H1 (cell line): ENCODE results near the gene CLDN8. TPM values are rescaled to one million over a fixed set of nuclear protein-coding genes. Genes with fewer than 3 reads are reported as not detected.

Experiments
- CTCF ChIA-PET: fragments of 300-600 bp; sonication (Branson Sonifier 250); formaldehyde crosslinking; loops from one replicate; lab custom pipeline; 2021; ENCODE audit not compliant: partially characterized antibody; lab: Charles Lee
- POLR2A ChIA-PET: fragments of 300-600 bp; sonication (Branson Sonifier 250); formaldehyde crosslinking; loops from one replicate; lab custom pipeline; 2021; ENCODE audit warnings: inconsistent platforms; ENCODE audit not compliant: partially characterized antibody; lab: Charles Lee
- DNase-seq, 2 experiments: peaks; one replicate each; pipeline versions ENCODE4 v3.0.0 to v3.0.0-alpha.2; 2010 to 2022; ENCODE audit warnings: low spot score in 2 of 2, low read depth in 1 of 2, mixed read lengths in 1 of 2
- FAIRE-seq: peaks from 2 replicates; lab custom pipeline; 2011; peaks lifted over from hg19 to GRCh38; lab: Jason Lieb, UNC
- H2AFZ ChIP-seq: 2 replicates; pipeline ENCODE4 v1.8.1; 2012; ENCODE audit warnings: low read length, inconsistent platforms
- H2AK5ac ChIP-seq: 2 replicates; pipeline ENCODE4 v1.6.1; 2013; ENCODE audit warnings: low read depth, low read length
- H2BK120ac ChIP-seq: replicated peaks from 2 replicates; pipeline ENCODE3; 2013; ENCODE audit warnings: low read depth, low read length, inconsistent platforms
- H2BK12ac ChIP-seq: 2 replicates; pipeline ENCODE4 v1.6.1; 2013; ENCODE audit warnings: low read depth, low read length
- H2BK15ac ChIP-seq: 2 replicates; pipeline ENCODE4 v1.6.1; 2013; ENCODE audit warnings: low read length
- H2BK20ac ChIP-seq: 2 replicates; pipeline ENCODE4 v1.6.1; 2013; ENCODE audit warnings: low read length
- H2BK5ac ChIP-seq: 2 replicates; pipeline ENCODE4 v1.6.1; 2013; ENCODE audit warnings: low read depth, low read length
- H3K14ac ChIP-seq: 2 replicates; pipeline ENCODE4 v1.6.1; 2013; ENCODE audit warnings: inconsistent platforms; ENCODE audit not compliant: insufficient read length
- H3K18ac ChIP-seq: 2 replicates; pipeline ENCODE4 v1.6.1; 2013; ENCODE audit warnings: low read length; ENCODE audit errors: extremely low read depth
- H3K23ac ChIP-seq: 2 replicates; pipeline ENCODE4 v1.6.1; 2013; ENCODE audit warnings: inconsistent platforms; ENCODE audit not compliant: insufficient read length
- H3K23me2 ChIP-seq: 2 replicates; pipeline ENCODE4 v1.6.1; 2013; ENCODE audit warnings: low read depth, low read length
- H3K27ac ChIP-seq: 2 replicates; pipeline ENCODE4 v1.6.1; 2011; ENCODE audit warnings: low read depth, low read length, inconsistent platforms
- H3K27me3 ChIP-seq, 4 experiments: replicated peaks in 1 of 4; 1 replicate in 1 of 4; 2 replicates in 3 of 4; pipeline versions ENCODE4 v1.6.1 to v1.8.1; 2011 to 2013; ENCODE audit warnings: low read length in 3 of 4, mild to moderate bottlenecking in 3 of 4, inconsistent platforms in 2 of 4, mixed read lengths in 2 of 4, moderate library complexity in 1 of 4; ENCODE audit not compliant: control insufficient read depth in 3 of 4, insufficient read depth in 3 of 4; ENCODE audit errors: extremely low read depth in 1 of 4
- H3K36me3 ChIP-seq, 4 experiments: 2 replicates each; pipeline versions ENCODE4 v1.6.1 to v1.8.1; 2011 to 2013; ENCODE audit warnings: mild to moderate bottlenecking in 4 of 4, low read length in 3 of 4, moderate library complexity in 2 of 4, control low read depth in 1 of 4, inconsistent platforms in 1 of 4; ENCODE audit not compliant: insufficient read depth in 4 of 4, control insufficient read depth in 2 of 4
- H3K4ac ChIP-seq: replicated peaks from 2 replicates; pipeline ENCODE3; 2013; ENCODE audit warnings: low read length, low read depth, mixed read lengths, inconsistent platforms; ENCODE audit not compliant: insufficient read length
- H3K4me1 ChIP-seq, 4 experiments: replicated peaks in 1 of 4; 1 replicate in 1 of 4; 2 replicates in 3 of 4; pipeline versions ENCODE4 v1.6.1 to v1.8.1; 2011 to 2013; ENCODE audit warnings: low read length in 3 of 4, inconsistent platforms in 2 of 4, mixed read lengths in 1 of 4; ENCODE audit not compliant: insufficient read depth in 4 of 4, control insufficient read depth in 3 of 4
- H3K4me2 ChIP-seq, 2 experiments: 2 replicates each; pipeline versions ENCODE4 v1.6.1 to v1.8.1; 2011 to 2013; ENCODE audit warnings: low read depth in 2 of 2, low read length in 2 of 2, control low read depth in 1 of 2, inconsistent platforms in 1 of 2, mild to moderate bottlenecking in 1 of 2; ENCODE audit not compliant: insufficient read depth in 1 of 2
- H3K4me3 ChIP-seq, 4 experiments: fragments of 200-600, 300-600 bp in 1 of 4; sonication (generic), shearing (Covaris generic), sonication (Bioruptor Twin) in 1 of 4; 2 replicates each; pipeline versions ENCODE4 v1.5.1 to v1.8.1; 2011 to 2016; ENCODE audit warnings: low read length in 4 of 4, low read depth in 3 of 4, control low read depth in 2 of 4, inconsistent platforms in 2 of 4, mild to moderate bottlenecking in 2 of 4, mixed read lengths in 1 of 4, moderate library complexity in 1 of 4; ENCODE audit not compliant: insufficient read depth in 2 of 4; ENCODE audit errors: extremely low read depth in 1 of 4
- H3K56ac ChIP-seq: replicated peaks from 2 replicates; pipeline ENCODE3; 2013; ENCODE audit warnings: low read depth, mild to moderate bottlenecking, mixed read lengths, low read length, inconsistent platforms; ENCODE audit not compliant: insufficient read length
- H3K79me1 ChIP-seq: 2 replicates; pipeline ENCODE4 v1.6.1; 2013; ENCODE audit warnings: low read depth, low read length, control low read depth
- H3K79me2 ChIP-seq, 2 experiments: 2 replicates each; pipeline versions ENCODE4 v1.6.1 to v1.8.1; 2012 to 2013; ENCODE audit warnings: low read length in 2 of 2, mild to moderate bottlenecking in 2 of 2, inconsistent platforms in 1 of 2; ENCODE audit not compliant: insufficient read depth in 2 of 2, control insufficient read depth in 1 of 2
- H3K9ac ChIP-seq, 4 experiments: replicated peaks in 1 of 4; 1 replicate in 1 of 4; 2 replicates in 3 of 4; pipeline versions ENCODE4 v1.6.1 to v1.8.1; 2011 to 2013; ENCODE audit warnings: low read depth in 3 of 4, low read length in 3 of 4, control low read depth in 2 of 4, mild to moderate bottlenecking in 2 of 4, moderate library complexity in 2 of 4, inconsistent platforms in 1 of 4; ENCODE audit errors: extremely low read depth in 1 of 4
- H3K9me3 ChIP-seq, 2 experiments: 2 replicates each; pipeline versions ENCODE4 v1.6.1 to v1.8.1; 2012 to 2013; ENCODE audit warnings: mild to moderate bottlenecking in 2 of 2, moderate library complexity in 2 of 2, control low read depth in 1 of 2, inconsistent platforms in 1 of 2, low read depth in 1 of 2, low read length in 1 of 2, mixed read lengths in 1 of 2; ENCODE audit not compliant: insufficient read depth in 2 of 2
- H4K20me1 ChIP-seq, 2 experiments: replicated peaks in 1 of 2; 2 replicates each; pipeline versions ENCODE3 to v1.8.1; 2011 to 2013; ENCODE audit warnings: inconsistent platforms in 2 of 2, low read length in 2 of 2, mild to moderate bottlenecking in 1 of 2; ENCODE audit not compliant: insufficient read depth in 2 of 2, control insufficient read depth in 1 of 2
- H4K5ac ChIP-seq: 2 replicates; pipeline ENCODE4 v1.6.1; 2013; ENCODE audit warnings: low read length, low read depth, mixed read lengths, inconsistent platforms; ENCODE audit not compliant: insufficient read length
- H4K8ac ChIP-seq: 2 replicates; pipeline ENCODE4 v1.8.0; 2013; ENCODE audit warnings: mild to moderate bottlenecking, moderate library complexity, low read length, inconsistent platforms; ENCODE audit not compliant: insufficient read depth; ENCODE audit errors: extremely low read depth
- H4K91ac ChIP-seq: replicated peaks from 2 replicates; pipeline ENCODE3; 2013; ENCODE audit warnings: low read length, mixed read lengths, inconsistent platforms; ENCODE audit not compliant: insufficient read length
- ASH2L ChIP-seq: fragments of 200-600, 300-600 bp; sonication (generic); IDR thresholded peaks from one replicate; pipeline ENCODE4 v1.7.1; 2017; ENCODE audit warnings: low read length
- ATF2 ChIP-seq: IDR thresholded peaks from 2 replicates; pipeline ENCODE4 v1.6.1; 2012; ENCODE audit warnings: low read length, inconsistent platforms
- BCL11A ChIP-seq, 2 experiments: IDR thresholded peaks; one replicate each; pipeline ENCODE4 v1.6.1; 2011; ENCODE audit warnings: low read depth in 2 of 2, low read length in 2 of 2, mild to moderate bottlenecking in 2 of 2
- CEBPB ChIP-seq: IDR thresholded peaks from 2 replicates; pipeline ENCODE4 v1.6.1; 2012; ENCODE audit warnings: low read depth, low read length
- FOSL1 ChIP-seq: IDR thresholded peaks from 2 replicates; pipeline ENCODE4 v1.6.1; 2011; ENCODE audit warnings: mild to moderate bottlenecking, low read depth, low read length, moderate library complexity; ENCODE audit not compliant: insufficient read depth
- KDM4A ChIP-seq: IDR thresholded peaks from one replicate; pipeline ENCODE4 v1.7.1; 2012; ENCODE audit warnings: low read depth, mild to moderate bottlenecking, moderate library complexity, low read length, inconsistent platforms; ENCODE audit not compliant: severe bottlenecking
- NRF1 ChIP-seq: IDR thresholded peaks from 2 replicates; pipeline ENCODE4 v1.6.1; 2011; ENCODE audit warnings: mild to moderate bottlenecking, low read depth, low read length, improper control_type of control experiment
- PHF8 ChIP-seq: fragments of 200-600 bp; sonication (generic); conservative IDR thresholded peaks from 2 replicates; pipeline ENCODE4 v1.7.1; 2012; ENCODE audit warnings: low read depth, mild to moderate bottlenecking, inconsistent platforms, low read length, moderate library complexity
- RFX5 ChIP-seq: IDR thresholded peaks from 2 replicates; pipeline ENCODE4 v1.6.1; 2011; ENCODE audit warnings: low read depth, low read length, improper control_type of control experiment, borderline replicate concordance
- SIN3A ChIP-seq, 2 experiments: IDR thresholded peaks in 1 of 2; conservative IDR thresholded peaks in 1 of 2; 2 replicates each; pipeline ENCODE4 v1.6.1; 2011 to 2012; ENCODE audit warnings: low read length in 2 of 2, improper control_type of control experiment in 1 of 2, low read depth in 1 of 2, mild to moderate bottlenecking in 1 of 2
- SP2 ChIP-seq: IDR thresholded peaks from 2 replicates; pipeline ENCODE4 v1.6.1; 2012; ENCODE audit warnings: mild to moderate bottlenecking, low read length, inconsistent platforms
- SP4 ChIP-seq: IDR thresholded peaks from 2 replicates; pipeline ENCODE4 v1.6.1; 2012; ENCODE audit warnings: low read length, inconsistent platforms
- TAF1 ChIP-seq: IDR thresholded peaks from 2 replicates; pipeline ENCODE4 v1.6.1; 2011; ENCODE audit warnings: mild to moderate bottlenecking, low read depth, low read length
- ZNF274 ChIP-seq: IDR thresholded peaks from 2 replicates; pipeline ENCODE4 v1.7.0; 2012; ENCODE audit warnings: low read length, borderline replicate concordance; ENCODE audit errors: extremely low read depth
- WGBS, 2 experiments: shearing (Covaris generic) in 1 of 2; methylation state at CpG; one replicate each; pipeline versions ENCODE4 v1.1.6 to v1.1.7; 2013 to 2015; ENCODE audit warnings: low lambda C conversion rate in 2 of 2, mixed read lengths in 2 of 2, inconsistent platforms in 1 of 2, low coverage in 1 of 2, missing lambda C conversion rate in 1 of 2; ENCODE audit not compliant: insufficient replicate concordance in 2 of 2, insufficient coverage in 1 of 2, insufficient read length in 1 of 2; ENCODE audit errors: extremely low coverage in 1 of 2, missing lambda C conversion rate in 1 of 2; 5-methylcytosine and 5-hydroxymethylcytosine counted together
- polyA plus RNA-seq, 7 experiments: library from polyadenylated mRNA; depleted of rRNA in 3 of 7; stranded (reverse) in 5 of 7; unstranded in 2 of 7; fragments of >200 nt in 5 of 7; fragments of 200-250 nt in 2 of 7; gene quantifications; 1 replicate in 5 of 7; 2 replicates in 1 of 7; 4 replicates in 1 of 7; pipeline versions ENCODE4 v1.2.1 to v1.2.3, GENCODE V29; 2011 to 2013; ENCODE audit warnings: missing spikeins in 2 of 7, mixed read lengths in 2 of 7
- total RNA-seq: library from RNA; stranded (reverse); fragmentation: NEBNext Ultra II Directional; extraction: Animal tissue kit (Norgen Biotek cat#: 25700); gene quantifications from 2 replicates; pipeline ENCODE4 v1.2.1, GENCODE V29; 2021

The CLDN8 gene
- total and polyA plus RNA-seq, 2 of the 8 experiments (the other 6 are each of a cell fraction or from before 2014, with no cell fraction given) = not detected

GRCh38 chr21:30190554-30190953 lies 25.3 kb downstream of the CLDN8 start:
- Histone ChIP-seq H3K4ac (no peak overlapping the region), H4K20me1 (no peaks in the 10 kb centered on the region), H3K79me2 (no peaks in the 10 kb centered on the region), H3K36me3 (no peaks in the 10 kb centered on the region), H3K79me1 (no peaks in the 10 kb centered on the region), H2BK120ac (no peak overlapping the region), H3K9me3 (no peaks in the 10 kb centered on the region), H3K18ac (no peak overlapping the region), H3K23me2 (no peaks in the 10 kb centered on the region), H3K4me2 (no peak overlapping the region), H2BK20ac (no peak overlapping the region), H3K4me1 (no peaks in the 10 kb centered on the region), H2BK15ac (no peak overlapping the region), H3K23ac (no peak overlapping the region), H3K4me3 (no peak overlapping the region), H3K27ac (no peak overlapping the region), H4K5ac (no peak overlapping the region), H2AK5ac (no peak overlapping the region), H3K56ac (no peak overlapping the region), H4K91ac (no peak overlapping the region), H2BK12ac (no peak overlapping the region), H3K27me3 (no peaks in the 10 kb centered on the region), H2AFZ (no peak overlapping the region), H4K8ac (no peak overlapping the region), H3K14ac (no peak overlapping the region), H2BK5ac (no peak overlapping the region), H3K9ac (no peak overlapping the region)
- ChIA-PET POLR2A (no interaction called here), CTCF (interaction anchor here (1.3 kb wide), 1 partner anchor 147 kb away, joined by 4 read pairs; no protein-coding TSS in a partner anchor)
- no peak for FAIRE-seq
- 95% methylated on average over 7 of the region's 7 CpGs; no CpG with 5 or more reads in 1 of the 2 experiments for WGBS, 2 experiments
- DNase-seq = no peak
- TF ChIP-seq CEBPB = no peak
- no peak for TF ChIP-seq FOSL1
- no peak for TF ChIP-seq PHF8
- TF ChIP-seq SP4 = no peak
- no peak for TF ChIP-seq ZNF274
- no peak for TF ChIP-seq TAF1
- TF ChIP-seq BCL11A (IDR thresholded peaks at IDR 0.05; ENCODE audit: low read depth in 2 of 2, low read length in 2 of 2) = no peak
- no peak for TF ChIP-seq KDM4A
- no peak for TF ChIP-seq SP2
- no peak for TF ChIP-seq SIN3A (conservative IDR thresholded peaks at IDR 0.05 in 1 of 2, IDR thresholded peaks at IDR 0.05 in 1 of 2; ENCODE audit: low read depth in 1 of 2, low read length in 2 of 2)
- TF ChIP-seq ATF2 = no peak
- no peak for TF ChIP-seq NRF1
- no peak for TF ChIP-seq ASH2L
- TF ChIP-seq RFX5 = no peak
